Measurements from ENCODE around the gene CLTC.
"Not testable (repeated sequence)": the region's sequence is repeated elsewhere in the genome, so short reads cannot be mapped to it uniquely, and the experiment has no call there.

Gene CLTC

GRCh38 chr17:59634632-59635541 lies 15.2 kb downstream of the CLTC start:
- no peak for DNase-seq

- DNase-seq: no peak
Observed at GRCh38 chr17:59637611-59638310, 18.1 kb downstream of the CLTC start.

GRCh38 chr17:59638553-59638952 lies 18.9 kb downstream of the CLTC start:
- no peak for DNase-seq

GRCh38 chr17:59641799-59642484 lies 22.2 kb downstream of the CLTC start:
- no peak for DNase-seq

GRCh38 chr17:59642565-59642964 lies 22.9 kb downstream of the CLTC start:
- no peak for DNase-seq

DNA sequence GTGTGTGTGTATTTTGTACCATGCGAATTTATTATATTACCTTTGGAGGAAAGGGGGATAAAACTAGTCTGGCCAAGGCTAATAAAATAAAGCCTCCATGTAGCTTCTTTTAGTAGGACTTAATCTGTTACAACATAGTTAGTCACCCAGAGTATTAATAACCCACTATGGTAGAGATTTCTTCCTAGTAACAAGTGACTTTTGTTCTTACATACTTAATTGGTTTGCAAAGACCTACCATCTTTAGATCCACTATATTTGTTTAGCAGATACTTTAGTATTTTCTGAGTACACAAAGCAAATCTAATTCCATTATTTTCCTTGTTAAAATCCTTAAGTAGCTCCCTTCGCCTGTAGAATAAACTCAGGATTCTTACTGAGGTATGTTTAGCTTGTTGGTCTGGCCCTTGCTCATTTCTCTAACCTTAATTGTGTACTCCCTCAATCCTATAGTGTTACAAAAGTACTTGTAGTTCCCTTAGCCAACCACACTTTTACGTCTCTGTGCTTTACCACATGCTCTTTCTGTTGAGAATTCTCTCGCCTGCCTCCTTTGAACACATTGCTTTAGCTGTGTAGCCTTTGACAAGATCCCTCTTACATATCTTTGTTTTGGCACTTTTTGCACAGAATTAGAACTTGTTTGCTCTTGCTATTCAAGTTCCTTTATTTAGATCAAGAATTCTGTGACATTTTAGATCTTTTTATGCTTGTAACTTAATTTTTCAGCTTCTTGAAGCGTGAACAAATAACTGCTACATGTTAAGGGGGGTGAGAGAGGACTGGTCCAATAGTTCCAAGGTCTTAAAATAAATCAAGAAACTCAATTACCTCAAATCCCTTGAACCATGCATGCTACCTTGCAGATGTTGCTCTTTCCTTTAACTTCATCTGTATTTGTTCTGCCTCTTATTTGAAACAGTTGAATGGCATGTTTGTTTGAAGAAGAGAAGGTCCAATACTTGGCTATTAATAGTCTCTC lies 23.8 kb downstream of the CLTC start:
- no peak for DNase-seq

DNA sequence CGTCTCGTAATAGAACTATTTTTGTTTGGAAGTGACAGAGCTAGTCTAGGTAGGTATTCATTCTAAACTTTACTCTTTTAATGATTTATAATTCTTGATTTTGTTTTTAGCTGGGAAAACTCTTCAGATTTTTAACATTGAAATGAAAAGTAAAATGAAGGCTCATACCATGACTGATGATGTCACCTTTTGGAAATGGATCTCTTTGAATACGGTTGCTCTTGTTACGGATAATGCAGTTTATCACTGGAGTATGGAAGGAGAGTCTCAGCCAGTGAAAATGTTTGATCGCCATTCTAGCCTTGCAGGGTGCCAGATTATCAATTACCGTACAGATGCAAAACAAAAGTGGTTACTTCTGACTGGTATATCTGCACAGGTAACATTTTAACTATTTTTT lies 27.6 kb downstream of the CLTC start:
- no peak for DNase-seq

DNA sequence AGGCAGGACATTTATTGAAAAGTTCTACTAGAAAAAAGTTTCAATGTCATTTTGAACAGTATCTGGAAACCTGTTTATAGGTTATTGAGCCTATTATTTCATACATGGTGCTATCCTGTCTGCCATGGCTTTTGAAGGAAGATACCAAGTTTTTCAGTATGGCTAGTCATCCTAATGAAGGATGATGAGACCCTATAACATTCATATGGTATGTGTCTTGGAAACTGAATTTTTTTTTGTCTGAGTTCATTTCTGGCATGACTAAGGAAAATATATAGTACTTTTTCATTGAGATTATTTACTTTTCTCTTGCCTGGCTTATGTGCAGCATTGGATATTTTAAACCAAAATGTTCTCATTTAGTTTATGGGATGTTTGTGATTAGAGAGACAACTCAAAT lies 30.2 kb downstream of the CLTC start:
- DNase-seq: no peak

- DNase-seq: no peak
Observed at GRCh38 chr17:59650642-59651041, 30.9 kb downstream of the CLTC start.

DNA sequence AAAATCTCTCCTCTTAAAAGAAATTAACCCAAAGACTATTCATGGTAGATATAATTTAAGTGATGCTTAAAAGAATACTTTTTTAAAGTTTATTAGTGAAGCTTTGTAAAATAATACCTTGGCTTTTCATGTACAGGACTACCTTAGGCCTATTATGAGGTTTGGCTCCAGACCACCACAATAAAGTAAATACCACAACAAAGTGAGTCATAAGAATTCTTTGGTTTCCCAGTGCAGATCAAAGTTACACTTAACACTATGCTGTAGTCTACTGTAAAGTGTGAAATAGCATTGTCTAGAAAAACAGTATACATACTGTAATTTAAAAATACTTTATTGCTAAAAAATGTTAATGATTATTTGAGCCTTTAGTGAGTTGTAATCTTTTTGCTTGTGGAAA lies 31.7 kb downstream of the CLTC start:
- DNase-seq: no peak

DNA sequence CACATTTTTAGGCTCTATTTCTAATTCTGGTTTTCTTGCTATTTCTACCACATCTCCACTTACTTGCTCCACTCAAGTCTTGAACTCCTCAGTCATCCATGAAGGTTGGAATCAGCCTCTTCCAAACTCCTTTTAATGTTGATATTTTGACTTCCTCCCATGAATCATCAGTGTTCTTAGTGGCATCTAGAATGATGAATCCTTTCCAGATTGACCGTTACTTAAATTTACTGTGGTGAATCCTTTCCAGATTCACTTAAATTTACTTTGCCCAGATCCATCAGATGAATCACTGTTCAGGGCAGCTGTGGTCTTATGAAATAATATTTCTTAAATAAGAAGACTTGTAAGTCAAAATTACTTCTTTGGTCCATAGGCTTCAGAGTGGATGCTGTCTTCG lies 32.4 kb downstream of the CLTC start:
- no peak for DNase-seq

DNA sequence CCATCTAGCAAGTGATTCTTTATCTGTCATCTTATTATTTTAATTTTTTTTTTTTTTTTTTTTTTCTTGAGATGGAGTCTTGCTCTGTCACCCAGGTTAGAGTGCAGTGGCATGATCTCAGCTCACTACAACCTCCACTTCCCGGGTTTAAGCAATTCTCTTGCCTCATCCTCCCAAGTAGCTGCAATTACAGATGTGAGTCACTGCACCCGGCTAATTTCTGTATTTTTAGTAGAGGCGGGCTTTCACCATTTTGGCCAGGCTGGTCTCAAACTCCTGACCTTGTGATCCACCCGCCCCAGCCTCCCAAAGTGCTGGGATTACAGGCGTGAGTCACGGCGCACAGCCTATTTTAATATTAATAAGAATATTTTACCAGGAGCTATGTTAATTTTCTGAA lies 36.9 kb downstream of the CLTC start:
- not testable (repeated sequence) for DNase-seq

GRCh38 chr17:59666235-59666634 lies 46.5 kb downstream of the CLTC start:
- DNase-seq: no peak

- DNase-seq: no peak
Observed at GRCh38 chr17:59668816-59669215, 49.1 kb downstream of the CLTC start.

GRCh38 chr17:59669411-59669810 lies 49.7 kb downstream of the CLTC start:
- no peak for DNase-seq

- DNase-seq: no peak
Observed at GRCh38 chr17:59669944-59670343, 50.2 kb downstream of the CLTC start.

GRCh38 chr17:59671386-59671785 lies 51.7 kb downstream of the CLTC start:
- no peak for DNase-seq

GRCh38 chr17:59675231-59675630 lies 55.5 kb downstream of the CLTC start:
- no peak for DNase-seq

DNA sequence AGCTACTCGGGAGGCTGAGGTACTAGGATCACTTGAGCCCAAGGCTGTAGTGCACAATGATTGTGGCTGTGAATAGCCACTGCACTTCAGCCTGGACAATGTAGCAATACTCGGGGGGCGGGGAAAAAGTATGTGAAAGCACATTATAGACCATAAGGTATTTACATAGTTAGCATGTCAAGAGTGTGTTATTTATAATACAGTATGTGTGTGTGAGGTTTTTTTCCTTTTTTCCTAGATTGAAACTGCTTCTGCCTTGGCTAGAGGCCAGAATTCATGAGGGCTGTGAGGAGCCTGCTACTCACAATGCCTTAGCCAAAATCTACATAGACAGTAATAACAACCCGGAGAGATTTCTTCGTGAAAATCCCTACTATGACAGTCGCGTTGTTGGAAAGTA lies 57.0 kb downstream of the CLTC start:
- no peak for DNase-seq

DNA sequence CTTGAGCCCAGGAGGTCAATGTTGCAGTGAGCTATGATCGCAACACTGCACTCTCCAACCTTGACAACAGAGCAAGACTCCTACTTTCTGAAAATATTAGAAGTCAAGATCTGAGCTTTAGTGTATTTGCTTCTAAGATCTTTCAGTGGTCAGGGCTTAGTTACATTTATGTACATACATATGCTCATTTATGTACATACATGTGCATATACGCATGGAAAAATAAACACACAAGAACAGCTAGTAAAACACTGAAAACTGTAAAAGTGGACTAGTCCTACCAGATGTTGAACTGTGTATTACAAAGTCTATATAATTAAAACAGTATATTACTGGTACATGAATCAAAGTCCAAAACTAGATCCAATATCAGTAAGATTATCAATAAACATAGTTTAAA lies 59.2 kb downstream of the CLTC start:
- DNase-seq: no peak

- DNase-seq: no peak
Observed at GRCh38 chr17:59680314-59680713, 60.6 kb downstream of the CLTC start.

GRCh38 chr17:59683283-59683682 lies 63.6 kb downstream of the CLTC start:
- no peak for DNase-seq

DNA sequence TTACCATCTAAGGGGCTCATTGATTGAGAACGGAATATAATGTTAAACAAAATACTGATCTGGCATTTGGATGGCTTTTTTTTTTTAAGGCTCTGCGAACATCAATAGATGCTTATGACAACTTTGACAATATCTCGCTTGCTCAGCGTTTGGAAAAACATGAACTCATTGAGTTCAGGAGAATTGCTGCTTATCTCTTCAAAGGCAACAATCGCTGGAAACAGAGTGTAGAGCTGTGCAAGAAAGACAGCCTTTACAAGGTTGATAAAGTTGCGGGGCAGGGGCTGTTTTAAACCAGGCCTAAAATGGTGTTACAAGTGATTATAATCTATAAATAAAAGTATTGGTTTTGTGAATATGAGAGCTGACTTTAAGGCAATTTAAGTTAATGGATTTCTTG lies 65.3 kb downstream of the CLTC start:
- no peak for DNase-seq

Data from NCI-H1092 treated with DMSO at 0.1 percent for 48 hours (cell line).